NT2/D1 (cell line): ENCODE data around the gene RBM38.

Source experiments
- DNase-seq: peaks from one replicate; pipeline ENCODE4 v3.0.0-alpha.2; 2011; ENCODE audit warnings: low read depth, low spot score
- H3K27me3 ChIP-seq: 2 replicates; pipeline ENCODE4 v1.6.0; 2011; ENCODE audit warnings: mild to moderate bottlenecking; ENCODE audit not compliant: insufficient read length, insufficient read depth
- H3K36me3 ChIP-seq: 2 replicates; pipeline ENCODE4 v1.6.1; 2011; ENCODE audit warnings: mild to moderate bottlenecking, low read length, mixed read lengths; ENCODE audit not compliant: insufficient read depth, insufficient read length
- H3K4me1 ChIP-seq: 2 replicates; pipeline ENCODE4 v1.5.1; 2011; ENCODE audit not compliant: insufficient read depth, insufficient read length
- H3K4me3 ChIP-seq: 2 replicates; pipeline ENCODE4 v1.5.1; 2011; ENCODE audit warnings: low read depth; ENCODE audit not compliant: insufficient read length
- H3K9ac ChIP-seq: 2 replicates; pipeline ENCODE4 v1.6.0; 2011; ENCODE audit warnings: low read depth; ENCODE audit not compliant: insufficient read length
- H3K9me3 ChIP-seq: 2 replicates; pipeline ENCODE4 v1.5.1; 2011; ENCODE audit warnings: mild to moderate bottlenecking, low read length; ENCODE audit not compliant: insufficient read depth
- SUZ12 ChIP-seq: IDR thresholded peaks from 2 replicates; pipeline ENCODE4 v1.6.1; 2011; ENCODE audit not compliant: insufficient read length, insufficient read depth; ENCODE audit errors: extremely low read depth
- YY1 ChIP-seq: IDR thresholded peaks from 2 replicates; pipeline ENCODE4 v1.6.1; 2011; ENCODE audit not compliant: insufficient read length, insufficient read depth
- ZNF274 ChIP-seq: IDR thresholded peaks from 2 replicates; pipeline ENCODE4 v1.6.1; 2011; ENCODE audit warnings: mild to moderate bottlenecking, low read depth, low read length

The RBM38 gene

GRCh38 chr20:57449398-57450354, 58.5 kb downstream of the RBM38 start:
- H3K9me3 ChIP-seq = peaks cover 14% of the 10 kb centered on the region; the same call in 1 of the 2 replicates
- peaks cover 11% of the 10 kb centered on the region for H3K4me1 ChIP-seq
- DNase-seq = no peak
- TF ChIP-seq YY1 (no peak), ZNF274 (no peak), SUZ12 (no peak)
- H3K36me3 ChIP-seq = no peaks in the 10 kb centered on the region
- H3K9ac ChIP-seq = no peak overlapping the region
- H3K4me3 ChIP-seq = no peak overlapping the region
- H3K27me3 ChIP-seq = no peaks in the 10 kb centered on the region

GRCh38 chr20:57450419-57450818, 59.2 kb downstream of the RBM38 start:
- no peaks in the 10 kb centered on the region for H3K36me3 ChIP-seq
- no peak for TF ChIP-seq YY1
- TF ChIP-seq ZNF274 = no peak
- TF ChIP-seq SUZ12 = no peak
- H3K4me1 ChIP-seq = peaks cover 15% of the 10 kb centered on the region
- H3K4me3 ChIP-seq = no peak overlapping the region
- no peaks in the 10 kb centered on the region for H3K27me3 ChIP-seq
- no peak for DNase-seq
- peak overlapping the region; percentile 6 for H3K9ac ChIP-seq
- H3K9me3 ChIP-seq = peaks cover 14% of the 10 kb centered on the region; the same call in 1 of the 2 replicates

DNA sequence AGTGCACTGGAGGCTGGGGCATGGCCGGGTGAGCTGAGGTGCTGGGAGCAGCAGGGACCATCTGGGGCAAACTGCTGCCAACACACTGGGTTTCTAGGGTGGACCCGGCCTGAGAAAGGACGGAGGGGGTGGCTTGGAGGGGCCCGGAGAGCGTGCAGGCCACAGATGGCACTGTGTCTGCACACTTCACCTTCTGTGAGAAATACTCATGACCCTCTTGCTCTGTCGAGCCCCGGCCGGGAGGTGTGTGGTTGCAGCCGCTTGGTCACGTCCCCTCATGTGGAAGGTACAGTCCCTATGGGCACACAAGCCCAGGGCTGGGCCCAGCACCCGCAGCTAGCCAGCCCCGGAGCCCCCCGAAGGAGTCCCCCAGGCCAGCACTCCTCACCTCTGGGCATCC, 59.7 kb downstream of the RBM38 start:
- Histone ChIP-seq H3K36me3 (no peaks in the 10 kb centered on the region), H3K4me1 (peaks cover 15% of the 10 kb centered on the region), H3K27me3 (no peaks in the 10 kb centered on the region), H3K9me3 (peaks cover 10% of the 10 kb centered on the region; the same call in 1 of the 2 replicates), H3K9ac (no peak overlapping the region), H3K4me3 (no peak overlapping the region)
- TF ChIP-seq ZNF274 (no peak), SUZ12 (no peak), YY1 (no peak)
- no peak for DNase-seq

DNA sequence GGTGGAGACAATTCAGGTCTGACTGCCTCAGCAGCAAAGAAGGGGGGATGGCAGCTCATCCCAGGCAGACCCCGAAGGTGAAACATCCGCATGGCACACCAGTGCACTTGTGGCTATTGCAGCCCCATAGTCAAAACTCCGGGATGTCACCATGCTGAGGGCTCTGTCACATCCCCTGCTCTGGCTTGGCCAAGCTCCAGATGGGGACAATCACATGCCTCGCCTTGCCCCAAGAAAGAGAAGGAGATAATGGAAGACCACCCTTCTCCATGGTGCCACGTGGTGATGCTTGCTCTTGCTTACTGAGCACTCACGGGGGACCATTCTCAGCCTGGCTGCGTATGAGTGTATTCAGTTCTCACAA, 60.2 kb downstream of the RBM38 start:
- Histone ChIP-seq H3K9ac (no peak overlapping the region), H3K9me3 (0 out of 2 replicates have a peak, but pooled peaks cover 5% of the 10 kb centered on the region), H3K27me3 (no peaks in the 10 kb centered on the region), H3K36me3 (no peaks in the 10 kb centered on the region), H3K4me3 (no peak overlapping the region), H3K4me1 (peaks cover 15% of the 10 kb centered on the region)
- no peak for DNase-seq
- TF ChIP-seq YY1 = no peak
- no peak for TF ChIP-seq SUZ12
- TF ChIP-seq ZNF274 = no peak

DNA sequence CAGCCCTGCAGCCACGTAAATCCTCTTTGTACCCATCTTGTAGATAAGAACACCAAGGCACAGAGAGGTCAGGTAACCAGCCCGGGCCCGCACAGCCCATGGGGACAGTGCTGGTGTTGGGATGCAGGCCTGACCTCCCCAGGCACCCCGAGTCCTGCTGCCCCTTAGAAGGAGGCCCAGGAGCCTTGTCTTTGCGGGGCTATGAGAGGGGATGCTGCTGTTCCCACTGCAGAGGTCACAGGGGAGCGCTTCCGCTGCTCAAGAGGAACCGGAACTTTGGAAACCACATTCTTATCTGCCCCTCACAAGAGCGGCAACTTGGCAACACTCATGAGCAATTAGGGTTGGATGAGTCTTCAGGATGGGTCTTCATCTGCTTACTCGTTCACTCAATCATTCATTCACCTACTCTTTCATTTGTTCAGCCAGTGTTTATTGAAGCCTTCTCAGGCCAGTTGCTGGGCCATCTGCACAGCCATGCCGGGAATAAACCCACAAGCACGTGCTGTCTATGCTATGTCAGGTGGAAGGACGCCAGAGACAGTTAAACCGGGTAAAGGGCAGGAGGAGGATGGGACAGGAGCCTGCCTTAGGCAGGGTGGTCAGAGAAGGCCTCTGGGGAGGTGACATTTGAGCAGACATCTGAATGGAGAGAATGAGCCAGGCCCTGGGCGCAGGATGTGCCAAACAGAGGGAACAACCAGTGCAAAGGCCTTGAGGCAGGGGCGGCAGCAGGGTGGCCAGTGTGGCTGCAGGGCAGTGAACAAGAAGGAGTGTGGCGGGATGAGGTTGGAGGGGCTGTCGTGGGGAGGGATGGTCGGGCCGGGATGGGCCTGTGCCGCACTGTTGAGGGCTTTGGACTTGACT, 60.8 kb downstream of the RBM38 start:
- no peak overlapping the region for H3K4me3 ChIP-seq
- no peaks in the 10 kb centered on the region for H3K27me3 ChIP-seq
- H3K4me1 ChIP-seq = peaks cover 15% of the 10 kb centered on the region
- no peaks in the 10 kb centered on the region for H3K9me3 ChIP-seq
- H3K9ac ChIP-seq = no peak overlapping the region
- TF ChIP-seq SUZ12 = no peak
- TF ChIP-seq ZNF274 = no peak
- no peak for TF ChIP-seq YY1
- no peaks in the 10 kb centered on the region for H3K36me3 ChIP-seq
- DNase-seq = no peak

DNA sequence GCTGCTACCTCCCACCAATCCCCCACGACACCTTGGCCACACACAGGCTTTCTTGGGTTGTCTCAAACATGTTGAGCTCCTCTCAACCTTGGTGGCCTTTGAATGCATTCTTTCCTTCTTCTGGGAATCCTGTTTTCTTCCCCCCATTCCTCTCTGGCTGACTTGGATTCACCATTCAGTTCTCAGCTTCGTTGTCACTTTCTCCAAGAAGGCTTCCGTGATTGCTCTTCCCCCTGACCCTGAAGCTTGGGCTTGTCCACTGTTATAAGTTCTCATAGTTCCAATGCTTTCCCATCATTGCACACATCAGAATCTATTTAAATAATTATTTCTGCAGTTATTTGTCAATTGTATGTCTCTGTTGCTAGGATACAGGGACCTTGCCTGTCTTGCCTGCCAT, 64.2 kb downstream of the RBM38 start:
- Histone ChIP-seq H3K9ac (peak overlapping the region; percentile 37), H3K4me3 (no peak overlapping the region), H3K9me3 (peaks cover 14% of the 10 kb centered on the region; the same call in 1 of the 2 replicates), H3K4me1 (peaks cover 23% of the 10 kb centered on the region), H3K27me3 (no peaks in the 10 kb centered on the region), H3K36me3 (no peaks in the 10 kb centered on the region)
- TF ChIP-seq SUZ12 (no peak), ZNF274 (no peak), YY1 (no peak)
- DNase-seq = no peak

DNA sequence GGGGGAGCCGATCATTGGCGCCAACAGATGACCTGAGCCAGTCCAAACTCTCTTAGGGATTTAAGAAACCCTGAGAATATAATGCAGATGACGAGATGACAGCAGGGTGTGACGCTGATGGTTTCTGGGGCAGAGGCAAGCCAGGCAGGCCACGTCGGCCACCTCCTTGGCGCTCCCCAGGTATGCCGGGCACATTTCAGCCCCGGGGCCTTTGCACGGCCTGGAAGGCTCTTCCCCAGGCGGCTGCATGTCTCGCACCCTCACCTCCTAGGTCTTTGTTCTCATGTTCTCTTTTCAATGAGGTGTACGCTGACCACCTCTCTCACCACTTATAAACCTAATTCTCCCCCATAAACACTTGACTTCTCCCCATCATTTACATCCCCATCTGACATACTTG, 64.9 kb downstream of the RBM38 start:
- Histone ChIP-seq H3K4me1 (peaks cover 23% of the 10 kb centered on the region), H3K9me3 (peaks cover 14% of the 10 kb centered on the region; the same call in 1 of the 2 replicates), H3K36me3 (no peaks in the 10 kb centered on the region), H3K27me3 (no peaks in the 10 kb centered on the region), H3K4me3 (no peak overlapping the region), H3K9ac (no peak overlapping the region)
- TF ChIP-seq ZNF274 = no peak
- no peak for TF ChIP-seq YY1
- no peak for TF ChIP-seq SUZ12
- DNase-seq = no peak
